ENCODE measurements around the gene ROBO1. TPM values are rescaled to one million over a fixed set of nuclear protein-coding genes. Genes with fewer than 3 reads are reported as not detected.

ROBO1 gene
- total and polyA plus RNA-seq, 2 donors (not counting 3 experiments of a cell fraction or from before 2014, with no cell fraction given): 5.9 to 14.2 TPM

DNA sequence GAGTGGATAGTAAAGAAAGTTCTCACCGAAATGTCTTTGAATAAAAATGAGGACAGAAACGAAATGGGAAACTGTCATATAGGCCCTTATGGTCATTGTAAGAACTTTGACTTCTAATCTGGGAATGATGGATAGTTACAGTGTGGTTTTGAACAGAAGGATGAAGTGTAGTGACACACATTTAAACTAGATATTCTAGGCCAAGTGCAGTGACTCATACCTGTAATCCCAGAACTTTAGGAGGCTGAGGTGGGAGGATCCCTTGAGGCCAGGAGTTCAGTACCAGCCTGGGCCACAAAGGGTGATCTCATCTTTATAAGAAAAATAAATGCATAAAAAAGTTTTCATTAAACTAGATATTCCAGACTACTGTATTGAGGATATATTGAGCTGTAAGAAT lies 452.8 kb downstream of the ROBO1 start:
- Histone ChIP-seq H3K9me3 (replicated peaks; ENCODE audit: control insufficient read depth, insufficient read depth, low read length) (no peaks in the 10 kb centered on the region), H3K79me2 (ENCODE audit: control insufficient read depth, insufficient read depth, low read length) (no peaks in the 10 kb centered on the region), H3K4me1 (ENCODE audit: control insufficient read depth, extremely low read depth, insufficient read depth, low read length) (no peaks in the 10 kb centered on the region), H3K4me2 (ENCODE audit: insufficient read depth, low read length) (no peak overlapping the region), H3K27me3 (ENCODE audit: control insufficient read depth in 2 of 2, insufficient read depth in 2 of 2, low read length in 2 of 2) (no peaks in the 10 kb centered on the region), H3K27ac (ENCODE audit: insufficient read depth, low read depth, low read length) (no peak overlapping the region), H3K4me3 (replicated peaks in 1 of 3; ENCODE audit: insufficient read depth in 1 of 3, low read depth in 1 of 3, low read length in 3 of 3) (no peak overlapping the region), H3K9ac (replicated peaks; ENCODE audit: extremely low read depth, insufficient read depth, low read length) (no peak overlapping the region), H4K20me1 (replicated peaks; ENCODE audit: control insufficient read depth, extremely low read depth, insufficient read depth, low read length) (no peaks in the 10 kb centered on the region), H3K9me1 (replicated peaks; ENCODE audit: control insufficient read depth, extremely low read depth, insufficient read depth, low read length) (no peaks in the 10 kb centered on the region), H3K36me3 (ENCODE audit: control insufficient read depth in 2 of 2, extremely low read depth in 1 of 2, insufficient read depth in 2 of 2, low read length in 2 of 2) (no peaks in the 10 kb centered on the region), H2AFZ (ENCODE audit: low read depth, low read length) (no peak overlapping the region)
- ChIA-PET CTCF (no interaction called here), POLR2A (no interaction called here)
- dilution Hi-C loops (cut with MboI; ENCODE audit: extremely low pct_ligation_motif_present, low sequenced_read_pairs) (no loop called here), intact Hi-C loops (cut with micrococcal nuclease) (no loop called here)
- no peak for TF ChIP-seq MYC (IDR thresholded peaks at IDR 0.05; ENCODE audit: low read depth, low read length)
- TF ChIP-seq POLR2A (IDR thresholded peaks at IDR 0.05; ENCODE audit: low read depth, low read length): no peak
- no peak for TF ChIP-seq EZH2 (IDR thresholded peaks at IDR 0.05; ENCODE audit: borderline replicate concordance, low read depth, low read length, severe bottlenecking)
- no peak for TF ChIP-seq FOS (IDR thresholded peaks at IDR 0.05; ENCODE audit: borderline replicate concordance, insufficient read depth, low read length)
- no peak for TF ChIP-seq JUN (IDR thresholded peaks at IDR 0.05; ENCODE audit: borderline replicate concordance, insufficient read depth, insufficient read length, low read depth)
- TF ChIP-seq, protein P1, sequence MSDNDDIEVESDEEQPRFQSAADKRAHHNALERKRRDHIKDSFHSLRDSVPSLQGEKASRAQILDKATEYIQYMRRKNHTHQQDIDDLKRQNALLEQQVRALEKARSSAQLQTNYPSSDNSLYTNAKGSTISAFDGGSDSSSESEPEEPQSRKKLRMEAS (IDR thresholded peaks at IDR 0.05; ENCODE audit: insufficient read depth, insufficient read length): no peak
- TF ChIP-seq GATA2 (IDR thresholded peaks at IDR 0.05; ENCODE audit: insufficient read depth, insufficient read length, low read depth, low read length): no peak
- TF ChIP-seq, protein P2, sequence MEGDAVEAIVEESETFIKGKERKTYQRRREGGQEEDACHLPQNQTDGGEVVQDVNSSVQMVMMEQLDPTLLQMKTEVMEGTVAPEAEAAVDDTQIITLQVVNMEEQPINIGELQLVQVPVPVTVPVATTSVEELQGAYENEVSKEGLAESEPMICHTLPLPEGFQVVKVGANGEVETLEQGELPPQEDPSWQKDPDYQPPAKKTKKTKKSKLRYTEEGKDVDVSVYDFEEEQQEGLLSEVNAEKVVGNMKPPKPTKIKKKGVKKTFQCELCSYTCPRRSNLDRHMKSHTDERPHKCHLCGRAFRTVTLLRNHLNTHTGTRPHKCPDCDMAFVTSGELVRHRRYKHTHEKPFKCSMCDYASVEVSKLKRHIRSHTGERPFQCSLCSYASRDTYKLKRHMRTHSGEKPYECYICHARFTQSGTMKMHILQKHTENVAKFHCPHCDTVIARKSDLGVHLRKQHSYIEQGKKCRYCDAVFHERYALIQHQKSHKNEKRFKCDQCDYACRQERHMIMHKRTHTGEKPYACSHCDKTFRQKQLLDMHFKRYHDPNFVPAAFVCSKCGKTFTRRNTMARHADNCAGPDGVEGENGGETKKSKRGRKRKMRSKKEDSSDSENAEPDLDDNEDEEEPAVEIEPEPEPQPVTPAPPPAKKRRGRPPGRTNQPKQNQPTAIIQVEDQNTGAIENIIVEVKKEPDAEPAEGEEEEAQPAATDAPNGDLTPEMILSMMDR (IDR thresholded peaks at IDR 0.05; ENCODE audit: extremely low read depth in 1 of 2, insufficient read depth in 1 of 2, low read depth in 1 of 2, low read length in 2 of 2): no peak
- no peak for TF ChIP-seq POLR2AphosphoS5 (IDR thresholded peaks at IDR 0.05; ENCODE audit: insufficient read depth, low read depth, low read length)
- no TSS peak for BruUV-seq (replicated peaks)
- no peak for DNase-seq (ENCODE audit: low read depth, low spot score)
- no peak for FAIRE-seq

All from endothelial cell of umbilical vein (primary cell).